Right atrium auricular region (tissue), 2 donors: ENCODE measurements around the gene RYR1. TPM values are rescaled to one million over a fixed set of nuclear protein-coding genes. Genes with fewer than 3 reads are reported as not detected.

ENCODE experiments used
- DNase-seq: peaks from one replicate; pipeline ENCODE4 v3.0.0-alpha.2; 2019; ENCODE audit warnings: low spot score
- H3K27ac ChIP-seq, 2 donors: fragments of 200-600 bp; sonication (generic); 1 replicate in 1 of 2; 2 replicates in 1 of 2; pipeline ENCODE4 v1.5.1; 2016 to 2019
- H3K27me3 ChIP-seq, 2 donors: fragments of 200-600 bp; sonication (generic); one replicate each; pipeline versions ENCODE4 v1.5.1 to v1.6.0; 2017 to 2019
- H3K36me3 ChIP-seq: fragments of 200-600 bp; sonication (generic); one replicate; pipeline ENCODE4 v1.5.1; 2016
- H3K4me1 ChIP-seq, 2 donors: fragments of 200-600 bp; sonication (generic); one replicate each; pipeline versions ENCODE4 v1.5.1 to v1.6.0; 2017 to 2019
- H3K4me3 ChIP-seq, 2 donors: fragments of 200-600 bp; sonication (generic); 1 replicate in 1 of 2; 2 replicates in 1 of 2; pipeline ENCODE4 v1.5.1; 2017 to 2019; ENCODE audit warnings: mild to moderate bottlenecking in 1 of 2, moderate library complexity in 1 of 2
- H3K9me3 ChIP-seq, 2 donors: fragments of 200-600 bp; sonication (generic); one replicate each; pipeline ENCODE4 v1.5.1; 2019
- total RNA-seq, 2 donors: library from RNA; depleted of rRNA; stranded (reverse); fragments of >200 nt; gene quantifications; one replicate each; pipeline ENCODE4 v1.1.0, GENCODE V29; 2016
- TF ChIP-seq, protein P1 (sequence below), 2 donors: fragments of 200-600 bp; sonication (generic); IDR thresholded peaks; one replicate each; pipeline ENCODE4 v1.5.1; 2019; ENCODE audit warnings: antibody characterized with exemption in 2 of 2

Gene RYR1
- total RNA-seq, 2 donors from 2014 or later, result 0.33 to 1.7 TPM

DNA sequence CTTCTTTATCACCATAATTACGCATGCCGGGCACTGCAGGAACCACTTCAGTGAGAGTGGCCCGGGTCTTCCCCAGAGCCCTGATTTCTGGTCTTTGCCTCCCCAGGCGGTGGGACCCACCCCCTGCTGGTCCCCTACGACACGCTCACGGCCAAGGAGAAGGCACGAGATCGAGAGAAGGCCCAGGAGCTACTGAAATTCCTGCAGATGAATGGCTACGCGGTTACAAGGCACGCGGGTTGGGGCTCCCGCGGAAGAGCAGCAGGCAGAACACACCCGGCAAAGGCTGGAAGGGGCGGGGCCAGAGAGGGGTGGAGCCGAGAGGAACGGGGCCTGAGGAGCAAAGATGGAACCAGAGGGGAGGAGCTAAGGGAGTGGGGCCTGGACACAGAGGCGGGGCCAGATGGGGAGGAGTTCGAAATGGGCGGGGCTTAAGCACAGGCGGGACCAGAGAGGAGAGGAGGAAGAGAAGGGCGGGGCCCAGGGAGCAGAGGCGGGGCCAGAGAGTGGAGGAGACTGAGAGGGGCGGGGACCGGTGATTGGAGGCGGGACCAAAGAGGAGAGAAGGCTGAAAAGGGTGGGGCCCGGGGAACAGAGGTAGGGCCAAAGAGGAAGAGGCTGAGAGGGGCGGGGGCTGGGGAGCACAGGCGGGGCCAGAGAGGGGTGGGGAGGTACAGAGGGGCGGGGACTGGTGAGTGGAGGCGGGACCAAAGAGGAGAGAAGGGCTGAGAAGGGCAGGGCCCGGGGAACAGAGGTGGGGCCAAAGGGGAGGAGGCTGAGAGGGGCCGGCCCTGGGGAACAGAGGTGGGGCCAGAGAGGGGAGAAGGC, 73.4 kb downstream of the RYR1 start:
- Histone ChIP-seq H3K27me3 (no peaks in the 10 kb centered on the region), H3K9me3 (no peaks in the 10 kb centered on the region), H3K27ac (no peak overlapping the region), H3K4me3 (no peak overlapping the region), H3K4me1 (no peaks in the 10 kb centered on the region), H3K36me3 (no peaks in the 10 kb centered on the region)
- peak; percentile 85 for DNase-seq
- TF ChIP-seq, protein P1, sequence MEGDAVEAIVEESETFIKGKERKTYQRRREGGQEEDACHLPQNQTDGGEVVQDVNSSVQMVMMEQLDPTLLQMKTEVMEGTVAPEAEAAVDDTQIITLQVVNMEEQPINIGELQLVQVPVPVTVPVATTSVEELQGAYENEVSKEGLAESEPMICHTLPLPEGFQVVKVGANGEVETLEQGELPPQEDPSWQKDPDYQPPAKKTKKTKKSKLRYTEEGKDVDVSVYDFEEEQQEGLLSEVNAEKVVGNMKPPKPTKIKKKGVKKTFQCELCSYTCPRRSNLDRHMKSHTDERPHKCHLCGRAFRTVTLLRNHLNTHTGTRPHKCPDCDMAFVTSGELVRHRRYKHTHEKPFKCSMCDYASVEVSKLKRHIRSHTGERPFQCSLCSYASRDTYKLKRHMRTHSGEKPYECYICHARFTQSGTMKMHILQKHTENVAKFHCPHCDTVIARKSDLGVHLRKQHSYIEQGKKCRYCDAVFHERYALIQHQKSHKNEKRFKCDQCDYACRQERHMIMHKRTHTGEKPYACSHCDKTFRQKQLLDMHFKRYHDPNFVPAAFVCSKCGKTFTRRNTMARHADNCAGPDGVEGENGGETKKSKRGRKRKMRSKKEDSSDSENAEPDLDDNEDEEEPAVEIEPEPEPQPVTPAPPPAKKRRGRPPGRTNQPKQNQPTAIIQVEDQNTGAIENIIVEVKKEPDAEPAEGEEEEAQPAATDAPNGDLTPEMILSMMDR (IDR thresholded peaks at IDR 0.05), result no peak

DNA sequence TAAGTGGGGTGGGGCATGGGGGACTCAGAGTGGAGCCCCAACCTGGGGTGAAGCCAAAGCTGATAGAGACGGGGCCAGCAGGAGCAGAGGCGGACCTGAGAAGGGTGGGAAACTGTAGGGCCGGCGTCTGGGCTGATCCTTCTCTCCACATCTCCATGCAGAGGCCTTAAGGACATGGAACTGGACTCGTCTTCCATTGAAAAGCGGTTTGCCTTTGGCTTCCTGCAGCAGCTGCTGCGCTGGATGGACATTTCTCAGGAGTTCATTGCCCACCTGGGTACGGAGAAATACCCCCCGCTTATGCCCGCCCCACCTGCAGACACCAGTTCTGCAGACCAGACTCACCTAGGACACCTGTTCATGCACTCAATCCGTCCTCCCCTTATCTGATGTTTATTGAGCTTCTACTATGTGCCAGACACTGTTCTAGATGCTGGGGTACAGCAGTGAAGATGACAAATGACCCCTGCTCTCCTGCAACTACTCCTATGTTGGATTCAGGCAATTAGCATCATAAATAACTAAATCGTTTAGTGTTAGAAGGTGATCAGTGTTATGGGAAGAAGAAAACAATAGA, 74.1 kb downstream of the RYR1 start:
- H3K9me3 ChIP-seq, result no peaks in the 10 kb centered on the region
- H3K4me1 ChIP-seq, result no peaks in the 10 kb centered on the region
- TF ChIP-seq, protein P1 (IDR thresholded peaks at IDR 0.05), result no peak
- DNase-seq, result no peak
- no peaks in the 10 kb centered on the region for H3K27me3 ChIP-seq
- H3K4me3 ChIP-seq, result no peak overlapping the region
- no peaks in the 10 kb centered on the region for H3K36me3 ChIP-seq
- H3K27ac ChIP-seq, result no peak overlapping the region

DNA sequence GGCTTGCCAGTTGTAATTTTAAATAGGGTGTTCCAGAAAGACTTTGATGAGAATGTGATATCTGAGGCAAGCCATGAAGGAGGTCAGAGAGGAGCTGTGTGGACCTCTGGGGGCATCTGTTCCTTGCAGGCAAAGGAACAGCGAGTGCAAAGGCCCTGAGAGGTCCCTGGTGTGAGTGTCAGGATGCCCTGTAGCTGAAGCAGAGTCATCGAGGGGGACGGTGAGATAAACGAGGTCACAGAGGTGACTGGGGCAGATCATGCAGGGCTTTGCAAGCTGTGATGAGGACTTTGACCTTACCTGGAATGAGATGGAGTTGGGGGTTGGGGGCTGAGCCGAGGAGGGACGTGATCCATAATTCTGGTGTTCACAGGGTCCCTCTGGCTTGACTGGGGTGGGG, 75.0 kb downstream of the RYR1 start:
- TF ChIP-seq, protein P1 (IDR thresholded peaks at IDR 0.05), result no peak
- no peaks in the 10 kb centered on the region for H3K27me3 ChIP-seq
- no peak for DNase-seq
- H3K4me1 ChIP-seq, result no peaks in the 10 kb centered on the region
- no peak overlapping the region for H3K27ac ChIP-seq
- no peak overlapping the region for H3K4me3 ChIP-seq
- no peaks in the 10 kb centered on the region for H3K9me3 ChIP-seq
- no peaks in the 10 kb centered on the region for H3K36me3 ChIP-seq

DNA sequence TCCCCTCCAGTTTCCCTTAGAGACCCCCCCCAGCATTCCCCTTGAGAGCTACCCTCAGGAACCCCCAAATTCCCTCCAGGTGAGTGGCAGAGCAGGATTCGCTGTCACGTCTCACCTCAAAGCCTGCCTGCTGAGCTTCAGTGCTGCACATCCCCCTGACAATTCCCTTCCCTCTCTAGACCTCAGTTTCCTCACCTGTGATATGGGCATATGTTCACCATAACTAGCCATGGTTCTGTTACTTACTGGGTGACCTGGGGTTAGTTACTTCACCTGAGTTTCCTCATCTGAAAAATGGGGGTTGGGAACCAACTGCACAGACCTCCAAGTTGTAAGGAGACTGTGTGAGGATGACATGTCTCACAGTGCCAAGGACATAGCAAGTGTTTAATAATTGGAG, 75.5 kb downstream of the RYR1 start:
- H3K27ac ChIP-seq, result no peak overlapping the region
- H3K27me3 ChIP-seq, result no peaks in the 10 kb centered on the region
- no peaks in the 10 kb centered on the region for H3K9me3 ChIP-seq
- DNase-seq, result no peak
- TF ChIP-seq, protein P1 (IDR thresholded peaks at IDR 0.05), result no peak
- H3K4me3 ChIP-seq, result no peak overlapping the region
- no peaks in the 10 kb centered on the region for H3K36me3 ChIP-seq
- no peaks in the 10 kb centered on the region for H3K4me1 ChIP-seq

DNA sequence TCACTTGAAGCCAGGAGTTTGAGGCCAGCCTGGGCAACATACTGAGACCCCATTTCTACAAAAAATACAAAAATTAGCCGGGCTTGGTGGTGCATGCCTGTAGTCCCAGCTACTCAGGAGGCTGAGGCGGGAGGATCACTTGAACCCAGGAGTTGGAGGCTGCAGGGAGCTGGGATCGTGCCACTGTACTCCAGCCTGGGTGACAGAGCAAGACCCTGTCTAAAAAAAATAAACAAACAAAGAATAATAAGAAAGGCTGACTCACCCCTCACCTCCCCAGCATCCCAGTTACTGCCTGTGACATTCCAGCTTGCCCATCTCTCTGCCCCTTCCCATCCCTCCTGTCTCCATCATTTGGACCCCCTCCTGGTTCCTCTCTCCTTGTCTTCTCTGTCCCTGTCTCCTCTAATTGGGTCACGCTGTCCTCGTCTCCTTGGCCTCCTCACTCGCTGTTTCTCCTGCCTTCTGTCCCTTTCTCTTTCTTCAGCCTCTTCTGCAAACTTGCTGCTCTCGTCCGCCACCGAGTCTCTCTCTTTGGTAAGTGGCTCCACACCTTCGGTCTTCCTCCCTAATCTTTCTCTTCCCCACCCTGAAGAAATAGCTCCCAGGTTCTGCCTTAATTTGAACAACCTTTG, 77.7 kb downstream of the RYR1 start:
- H3K4me3 ChIP-seq, result no peak overlapping the region
- no peaks in the 10 kb centered on the region for H3K27me3 ChIP-seq
- no peak for DNase-seq
- TF ChIP-seq, protein P1 (IDR thresholded peaks at IDR 0.05), result no peak
- no peak overlapping the region for H3K27ac ChIP-seq
- no peaks in the 10 kb centered on the region for H3K9me3 ChIP-seq
- no peaks in the 10 kb centered on the region for H3K36me3 ChIP-seq
- H3K4me1 ChIP-seq, result no peaks in the 10 kb centered on the region
